Endothelial cell of umbilical vein (primary cell): ENCODE results near the gene RSPH3. TPM values are rescaled to one million over a fixed set of nuclear protein-coding genes. Genes with fewer than 3 reads are reported as not detected.
"Not testable (repeated sequence)": the region's sequence is repeated elsewhere in the genome, so short reads cannot be mapped to it uniquely, and the experiment has no call there.

Source experiments
- BruUV-seq: library from RNA; stranded (reverse); fragments of 400-500 nt; replicated peaks from 2 replicates; lab custom pipeline; 2021; lab: Mats Ljungman, UMichigan
- CTCF ChIA-PET: fragments of 300-600, 350-600 bp; sonication (Branson Sonifier 250); formaldehyde crosslinking; loops from one replicate; lab custom pipeline; 2021; ENCODE audit warnings: antibody characterized with exemption, inconsistent platforms; lab: Charles Lee
- POLR2A ChIA-PET: fragments of 300-600, 350-600 bp; sonication (Branson Sonifier 250); formaldehyde crosslinking; loops from one replicate; lab custom pipeline; 2021; ENCODE audit warnings: antibody characterized with exemption, inconsistent platforms; lab: Charles Lee
- DNase-seq: peaks from one replicate; pipeline ENCODE4 v3.0.0-alpha.2; 2011; ENCODE audit warnings: low read depth, low spot score
- FAIRE-seq: peaks from 2 replicates; lab custom pipeline; 2011; peaks lifted over from hg19 to GRCh38; lab: Jason Lieb, UNC
- H2AFZ ChIP-seq: 2 replicates; pipeline ENCODE4 v1.6.0; 2012; ENCODE audit warnings: low read depth, low read length, control low read depth, inconsistent platforms
- H3K27ac ChIP-seq: 2 replicates; pipeline ENCODE4 v1.5.1; 2011; ENCODE audit warnings: low read depth, mild to moderate bottlenecking, control low read depth, low read length, moderate library complexity; ENCODE audit not compliant: insufficient read depth
- H3K27me3 ChIP-seq, 2 experiments: 2 replicates each; pipeline versions ENCODE4 v1.6.0 to v1.6.1; 2011; ENCODE audit warnings: low read length in 2 of 2, mixed read lengths in 1 of 2; ENCODE audit not compliant: control insufficient read depth in 2 of 2, insufficient read depth in 2 of 2
- H3K36me3 ChIP-seq, 2 experiments: 2 replicates in 1 of 2; 3 replicates in 1 of 2; pipeline ENCODE4 v1.5.1; 2011; ENCODE audit warnings: low read length in 2 of 2, mild to moderate bottlenecking in 1 of 2, moderate library complexity in 1 of 2; ENCODE audit not compliant: control insufficient read depth in 2 of 2, insufficient read depth in 2 of 2; ENCODE audit errors: extremely low read depth in 1 of 2
- H3K4me1 ChIP-seq: 3 replicates; pipeline ENCODE4 v1.5.1; 2011; ENCODE audit warnings: mild to moderate bottlenecking, low read length; ENCODE audit not compliant: control insufficient read depth, insufficient read depth; ENCODE audit errors: extremely low read depth
- H3K4me2 ChIP-seq: 2 replicates; pipeline ENCODE4 v1.6.1; 2011; ENCODE audit warnings: low read length, control low read depth, mixed read lengths; ENCODE audit not compliant: insufficient read depth
- H3K4me3 ChIP-seq, 3 experiments: fragments of 200-600 bp in 1 of 3; sonication (generic), shearing (Covaris generic) in 1 of 3; replicated peaks in 1 of 3; 2 replicates each; pipeline ENCODE4 v1.5.1; 2011 to 2016; ENCODE audit warnings: control low read depth in 3 of 3, low read length in 3 of 3, mild to moderate bottlenecking in 2 of 3, inconsistent platforms in 1 of 3, low read depth in 1 of 3, moderate library complexity in 1 of 3; ENCODE audit not compliant: insufficient read depth in 1 of 3
- H3K79me2 ChIP-seq: 2 replicates; pipeline ENCODE4 v1.6.0; 2012; ENCODE audit warnings: low read length, inconsistent platforms; ENCODE audit not compliant: control insufficient read depth, insufficient read depth
- H3K9ac ChIP-seq: replicated peaks from 2 replicates; pipeline ENCODE3; 2011; ENCODE audit warnings: low read length, control low read depth; ENCODE audit not compliant: insufficient read depth; ENCODE audit errors: extremely low read depth
- H3K9me1 ChIP-seq: replicated peaks from 3 replicates; pipeline ENCODE4 v1.6.0; 2011; ENCODE audit warnings: mild to moderate bottlenecking, low read length; ENCODE audit not compliant: control insufficient read depth, insufficient read depth; ENCODE audit errors: extremely low read depth
- H3K9me3 ChIP-seq: replicated peaks from 2 replicates; pipeline ENCODE4 v1.5.1; 2012; ENCODE audit warnings: low read length, inconsistent platforms; ENCODE audit not compliant: control insufficient read depth, insufficient read depth
- H4K20me1 ChIP-seq: replicated peaks from 2 replicates; pipeline ENCODE3; 2011; ENCODE audit warnings: mild to moderate bottlenecking, low read length; ENCODE audit not compliant: control insufficient read depth, insufficient read depth; ENCODE audit errors: extremely low read depth
- CTCF ChIP-seq, 2 donors: IDR thresholded peaks; 1 replicate in 1 of 2; 2 replicates in 1 of 2; pipeline ENCODE4 v1.5.1; 2011; ENCODE audit warnings: low read length in 2 of 2, mild to moderate bottlenecking in 2 of 2, moderate library complexity in 2 of 2, control low read depth in 1 of 2, inconsistent platforms in 1 of 2, low read depth in 1 of 2; ENCODE audit not compliant: insufficient read depth in 1 of 2; ENCODE audit errors: extremely low read depth in 1 of 2
- EZH2 ChIP-seq: IDR thresholded peaks from 2 replicates; pipeline ENCODE4 v1.6.1; 2012; ENCODE audit warnings: borderline replicate concordance, low read depth, mild to moderate bottlenecking, moderate library complexity, low read length, inconsistent platforms; ENCODE audit not compliant: severe bottlenecking
- FOS ChIP-seq: IDR thresholded peaks from 2 replicates; pipeline ENCODE4 v1.6.1; 2011; ENCODE audit warnings: mild to moderate bottlenecking, low read length, moderate library complexity, borderline replicate concordance; ENCODE audit not compliant: insufficient read depth
- JUN ChIP-seq: IDR thresholded peaks from 2 replicates; pipeline ENCODE4 v1.6.1; 2011; ENCODE audit warnings: borderline replicate concordance, low read depth; ENCODE audit not compliant: insufficient read length, insufficient read depth
- MAX ChIP-seq: IDR thresholded peaks from 2 replicates; pipeline ENCODE4 v1.6.1; 2011; ENCODE audit not compliant: insufficient read depth, insufficient read length
- MYC ChIP-seq: IDR thresholded peaks from one replicate; pipeline ENCODE4 v1.6.1; 2011; ENCODE audit warnings: mild to moderate bottlenecking, low read depth, low read length
- POLR2A ChIP-seq: IDR thresholded peaks from 2 replicates; pipeline ENCODE4 v1.6.1; 2012; ENCODE audit warnings: low read depth, mild to moderate bottlenecking, control low read depth, low read length
- dilution Hi-C: fragments of 300-500 bp; cut with MboI; formaldehyde crosslinking; loops from one replicate; pipeline ENCODE4 v1.15.0; 2019; ENCODE audit warnings: low sequenced_read_pairs; ENCODE audit not compliant: extremely low pct_ligation_motif_present
- intact Hi-C: fragments of 100-400 bp; cut with micrococcal nuclease; formaldehyde crosslinking; loops from one replicate; pipeline ENCODE4 v1.10.0; 2022
- polyA plus RNA-seq, 4 experiments: library from polyadenylated mRNA; depleted of rRNA in 3 of 4; stranded (reverse) in 3 of 4; unstranded in 1 of 4; fragments of >200 nt; gene quantifications; 2 replicates each; pipeline versions ENCODE4 v1.2.1 to v1.2.3, GENCODE V29; 2011 to 2012; ENCODE audit warnings: missing spikeins in 1 of 4
- total RNA-seq: library from RNA; stranded (reverse); gene quantifications from 2 replicates; pipeline ENCODE4 v1.2.3, GENCODE V29; 2021

The RSPH3 gene
- total and polyA plus RNA-seq, 2 donors (not counting 3 experiments of a cell fraction or from before 2014, with no cell fraction given): 0.66 to 3.3 TPM

GRCh38 chr6:158952011-158952410, 48.0 kb downstream of the RSPH3 start:
- intact Hi-C loops, dilution Hi-C loops: not testable (repeated sequence)

GRCh38 chr6:158951565-158951964, 48.4 kb downstream of the RSPH3 start:
- POLR2A ChIA-PET, DNase-seq, H3K9me1 ChIP-seq, H3K9ac ChIP-seq, dilution Hi-C loops, intact Hi-C loops, H3K9me3 ChIP-seq, FAIRE-seq, H3K4me1 ChIP-seq, BruUV-seq, H4K20me1 ChIP-seq, H3K4me2 ChIP-seq, H3K27ac ChIP-seq, H3K79me2 ChIP-seq, H2AFZ ChIP-seq, H3K4me3 ChIP-seq, CTCF ChIA-PET, H3K27me3 ChIP-seq, H3K36me3 ChIP-seq: not testable (repeated sequence)

More at GRCh38 chr6:158952011-158952410, 48.0 kb downstream of the RSPH3 start:
- H3K79me2 ChIP-seq, H3K27me3 ChIP-seq, H3K4me2 ChIP-seq, H3K27ac ChIP-seq, H3K4me1 ChIP-seq, H4K20me1 ChIP-seq, FAIRE-seq, H3K9me1 ChIP-seq, POLR2A ChIA-PET, CTCF ChIA-PET, DNase-seq, H3K36me3 ChIP-seq, H3K4me3 ChIP-seq, H3K9ac ChIP-seq, BruUV-seq, H3K9me3 ChIP-seq, H2AFZ ChIP-seq: not testable (repeated sequence)

- intact Hi-C loops (no loop called here), dilution Hi-C loops (no loop called here)
- BruUV-seq: no TSS peak
- TF ChIP-seq EZH2: no peak
- TF ChIP-seq POLR2A: no peak
- no peak for TF ChIP-seq FOS
- TF ChIP-seq JUN: no peak
- TF ChIP-seq MAX: no peak
- no peak for TF ChIP-seq CTCF (IDR thresholded peaks at IDR 0.05; ENCODE audit: extremely low read depth in 1 of 2, insufficient read depth in 1 of 2, low read depth in 1 of 2, low read length in 2 of 2)
- no peak for TF ChIP-seq MYC
- POLR2A ChIA-PET: no interaction called here
- DNase-seq (no peak), FAIRE-seq (no peak)
- no peaks in the 10 kb centered on the region for H3K9me3 ChIP-seq
- no peak overlapping the region for H3K27ac ChIP-seq
- H3K4me2 ChIP-seq: no peak overlapping the region
- H2AFZ ChIP-seq: no peak overlapping the region
- CTCF ChIA-PET: no interaction called here
- no peaks in the 10 kb centered on the region for H3K36me3 ChIP-seq
- no peaks in the 10 kb centered on the region for H4K20me1 ChIP-seq
- H3K9ac ChIP-seq: no peak overlapping the region
- no peaks in the 10 kb centered on the region for H3K9me1 ChIP-seq
- no peak overlapping the region for H3K4me3 ChIP-seq
- H3K79me2 ChIP-seq: no peaks in the 10 kb centered on the region
- H3K4me1 ChIP-seq: no peaks in the 10 kb centered on the region
- no peaks in the 10 kb centered on the region for H3K27me3 ChIP-seq
Measured at GRCh38 chr6:158947284-158947683, 52.7 kb downstream of the RSPH3 start.
